ENCODE measurements around the gene HEXIM1.
A peak's percentile ranks its signal among the peaks of the same experiment; 100 is the strongest.

Gene HEXIM1

DNA sequence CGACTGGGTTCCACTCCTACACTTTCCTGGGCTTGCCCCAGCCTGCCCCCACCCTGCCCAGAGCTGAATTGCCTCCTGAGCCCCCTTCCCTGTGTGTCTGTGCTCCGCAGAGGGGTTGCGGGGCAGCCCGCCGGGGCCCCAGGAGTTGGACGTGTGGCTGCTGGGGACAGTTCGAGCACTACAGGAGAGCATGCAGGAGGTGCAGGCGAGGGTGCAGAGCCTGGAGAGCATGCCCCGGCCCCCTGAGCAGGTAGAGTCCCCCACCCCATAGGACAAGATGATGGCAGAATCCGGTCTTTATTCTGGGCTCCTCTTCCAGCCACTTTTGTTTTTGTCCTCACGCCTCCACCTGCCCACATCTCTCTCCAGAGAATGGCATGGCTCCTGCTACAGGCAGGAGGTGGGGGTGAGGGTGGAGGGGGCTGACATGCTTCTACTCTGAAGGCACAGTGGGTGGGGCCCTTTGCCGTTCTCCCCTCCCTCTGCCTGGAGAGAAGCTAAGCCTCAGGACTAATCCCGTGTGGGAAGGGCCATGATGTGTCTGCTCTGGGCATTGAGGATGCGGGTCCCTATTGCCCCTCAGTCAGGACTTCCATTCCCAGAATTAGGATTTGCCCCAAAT, 9.3 kb upstream of the HEXIM1 start:
- H3K27ac Mint-ChIP-seq, result no peak overlapping the region
- no peak for DNase-seq
- H3K36me3 Mint-ChIP-seq, result peaks cover 11% of the 10 kb centered on the region
- H3K4me3 Mint-ChIP-seq, result no peak overlapping the region
- CTCF ChIA-PET, result interaction anchor here (1.0 to 7.8 kb wide), 3 partner anchors 13 to 58 kb away, joined by 4 to 193 read pairs (median 172); partner anchors contain the start of gene HEXIM1
- H3K4me1 Mint-ChIP-seq, result peaks cover 44% of the 10 kb centered on the region
- H3K9me3 Mint-ChIP-seq, result no peaks in the 10 kb centered on the region
- H3K27me3 Mint-ChIP-seq, result no peaks in the 10 kb centered on the region

- DNase-seq, result no peak
- Mint-ChIP-seq H3K4me1 (peaks cover 46% of the 10 kb centered on the region), H3K9me3 (no peaks in the 10 kb centered on the region), H3K27me3 (no peaks in the 10 kb centered on the region), H3K4me3 (no peak overlapping the region), H3K27ac (no peak overlapping the region), H3K36me3 (peaks cover 11% of the 10 kb centered on the region)
- CTCF ChIA-PET, result interaction anchor here (0.6 to 6.6 kb wide), 3 partner anchors 12 to 87 kb away, joined by 3 to 172 read pairs (median 4); partner anchors contain the start of gene HEXIM1
Observed at GRCh38 chr17:45139533-45139920, 8.7 kb upstream of the HEXIM1 start.

GRCh38 chr17:45143094-45143670, 5.1 kb upstream of the HEXIM1 start:
- no peaks in the 10 kb centered on the region for H3K9me3 Mint-ChIP-seq
- peak overlapping the region; percentile 18 for H3K4me3 Mint-ChIP-seq
- no peak for DNase-seq
- peaks cover 9% of the 10 kb centered on the region for H3K27me3 Mint-ChIP-seq
- CTCF ChIA-PET, result interaction anchor here (0.6 to 2.5 kb wide), 2 partner anchors 8 to 9 kb away, joined by 3 to 16 read pairs; partner anchors contain the start of gene ACBD4
- peaks cover 16% of the 10 kb centered on the region for H3K36me3 Mint-ChIP-seq
- peak overlapping the region; percentile 7 for H3K27ac Mint-ChIP-seq
- peaks cover 51% of the 10 kb centered on the region for H3K4me1 Mint-ChIP-seq

- CTCF ChIA-PET, result interaction anchor here (2.5 kb wide), 1 partner anchor 8 kb away, joined by 16 read pairs; the partner anchor contains the start of gene ACBD4
Observed at GRCh38 chr17:45143767-45144198, 4.5 kb upstream of the HEXIM1 start.

GRCh38 chr17:45144199-45145034, 3.9 kb upstream of the HEXIM1 start:
- H3K27me3 Mint-ChIP-seq, result peaks cover 14% of the 10 kb centered on the region
- H3K9me3 Mint-ChIP-seq, result no peaks in the 10 kb centered on the region
- peak overlapping the region; percentile 44 for H3K4me3 Mint-ChIP-seq
- H3K27ac Mint-ChIP-seq, result peak overlapping the region; percentile 45
- H3K4me1 Mint-ChIP-seq, result peaks cover 51% of the 10 kb centered on the region
- DNase-seq, result peak; percentile 50
- CTCF ChIA-PET, result interaction anchor here (2.5 kb wide), 1 partner anchor 9 kb away, joined by 16 read pairs; the partner anchor contains the start of gene ACBD4
- H3K36me3 Mint-ChIP-seq, result peaks cover 15% of the 10 kb centered on the region

More at GRCh38 chr17:45143767-45144198, 4.5 kb upstream of the HEXIM1 start:
- Mint-ChIP-seq H3K27me3 (peaks cover 14% of the 10 kb centered on the region), H3K4me3 (peak overlapping the region; percentile 44), H3K36me3 (peaks cover 15% of the 10 kb centered on the region), H3K9me3 (no peaks in the 10 kb centered on the region), H3K4me1 (peaks cover 51% of the 10 kb centered on the region), H3K27ac (peak overlapping the region; percentile 7)
- DNase-seq, result peak; percentile 36

DNA sequence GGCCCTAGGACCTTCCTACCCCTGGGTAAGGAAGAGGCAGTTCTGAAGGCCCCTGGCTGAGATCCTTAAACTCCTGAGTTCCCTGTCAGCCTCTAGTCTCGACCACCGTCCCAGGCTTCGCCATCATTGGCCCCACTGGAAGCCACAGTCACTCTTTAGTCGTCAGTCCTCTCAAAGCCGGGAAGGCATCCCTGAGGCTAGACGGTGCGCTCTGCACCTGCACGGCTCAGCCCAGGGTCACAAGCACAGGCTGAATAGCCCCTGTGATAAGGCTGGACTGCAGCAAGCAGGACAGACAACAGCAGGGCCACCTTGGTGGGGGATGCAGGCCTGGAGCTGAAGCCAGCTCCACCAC, 3.3 kb upstream of the HEXIM1 start:
- peaks cover 17% of the 10 kb centered on the region for H3K27me3 Mint-ChIP-seq
- H3K36me3 Mint-ChIP-seq, result peaks cover 20% of the 10 kb centered on the region
- DNase-seq, result no peak
- CTCF ChIA-PET, result interaction anchor here (2.5 kb wide), 1 partner anchor 10 kb away, joined by 16 read pairs; the partner anchor contains the start of gene ACBD4
- H3K27ac Mint-ChIP-seq, result peak overlapping the region; percentile 45
- no peaks in the 10 kb centered on the region for H3K9me3 Mint-ChIP-seq
- H3K4me3 Mint-ChIP-seq, result peak overlapping the region; percentile 41
- peaks cover 57% of the 10 kb centered on the region for H3K4me1 Mint-ChIP-seq

DNA sequence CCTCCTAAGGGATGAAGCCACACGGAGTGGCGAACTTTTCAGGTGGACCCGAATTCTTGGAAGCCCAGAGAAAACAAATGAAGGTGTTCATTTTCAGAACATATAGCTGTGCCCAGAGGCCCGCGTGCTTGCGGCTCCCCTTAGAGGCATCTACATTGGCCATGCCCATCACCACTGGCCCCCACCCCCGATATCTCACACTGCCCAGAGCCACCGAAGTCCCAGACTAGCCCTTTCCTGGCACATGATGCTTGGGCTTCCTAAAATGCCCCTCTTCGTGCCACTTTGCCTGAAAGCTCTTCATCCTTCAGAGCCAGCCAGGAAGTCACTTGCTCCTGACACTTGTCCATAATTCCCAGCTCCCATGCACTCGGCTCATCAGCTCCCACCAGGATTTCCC, 2.1 kb upstream of the HEXIM1 start:
- no peak for DNase-seq

GRCh38 chr17:45146592-45146889, 1.7 kb upstream of the HEXIM1 start:
- DNase-seq, result no peak
- H3K27ac Mint-ChIP-seq, result peak overlapping the region; percentile 100
- CTCF ChIA-PET, result interaction anchor here (1.0 kb wide), 1 partner anchor 11 kb away, joined by 5 read pairs; the partner anchor contains the start of gene ACBD4
- peaks cover 24% of the 10 kb centered on the region for H3K36me3 Mint-ChIP-seq
- no peaks in the 10 kb centered on the region for H3K9me3 Mint-ChIP-seq
- H3K4me3 Mint-ChIP-seq, result peak overlapping the region; percentile 99
- H3K4me1 Mint-ChIP-seq, result peaks cover 61% of the 10 kb centered on the region
- peaks cover 17% of the 10 kb centered on the region for H3K27me3 Mint-ChIP-seq

More for the DNA sequence above, 2.1 kb upstream of the HEXIM1 start:
- CTCF ChIA-PET, result interaction anchor here (1.0 kb wide), 1 partner anchor 11 kb away, joined by 5 read pairs; the partner anchor contains the start of gene ACBD4
- Mint-ChIP-seq H3K27me3 (peaks cover 17% of the 10 kb centered on the region), H3K4me1 (peaks cover 61% of the 10 kb centered on the region), H3K9me3 (no peaks in the 10 kb centered on the region), H3K27ac (peak overlapping the region; percentile 100), H3K36me3 (peaks cover 24% of the 10 kb centered on the region), H3K4me3 (peak overlapping the region; percentile 99)

DNA sequence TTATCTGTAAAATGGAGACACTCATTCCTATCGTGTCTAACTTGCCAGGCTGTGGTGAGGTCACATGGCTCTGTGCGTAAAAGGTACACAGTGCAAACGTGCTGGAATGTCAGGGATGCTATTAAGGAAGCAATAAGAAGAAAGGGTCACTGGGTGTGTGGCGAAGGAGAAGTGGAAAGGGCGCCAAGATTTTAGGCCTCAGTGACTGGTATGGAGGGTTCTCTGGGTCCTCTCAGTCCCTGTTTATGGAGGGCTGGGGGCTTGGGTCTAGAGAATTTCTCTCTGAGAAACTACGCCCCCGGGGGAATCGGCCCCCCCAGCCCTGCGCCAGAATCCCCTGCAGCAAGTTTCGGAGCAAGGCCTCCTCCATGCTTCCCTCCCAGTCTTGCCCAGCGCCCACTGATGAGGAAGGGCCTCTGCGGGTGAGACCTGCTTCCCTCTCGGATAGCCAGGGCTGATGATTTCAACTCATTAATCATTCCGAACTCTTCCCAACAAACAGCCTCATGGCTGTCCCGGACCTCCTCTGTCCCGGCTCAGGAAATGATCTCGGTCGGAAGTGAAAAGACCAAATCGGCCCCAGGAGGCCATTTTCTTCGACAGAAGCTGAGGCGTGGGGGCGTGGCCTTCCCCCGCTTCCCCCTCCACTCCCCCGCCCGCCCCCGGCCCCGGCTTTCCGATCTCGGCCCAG, 1.2 kb upstream of the HEXIM1 start:
- Mint-ChIP-seq H3K27ac (peak overlapping the region; percentile 100), H3K27me3 (peaks cover 17% of the 10 kb centered on the region), H3K9me3 (no peaks in the 10 kb centered on the region), H3K4me1 (peaks cover 60% of the 10 kb centered on the region), H3K36me3 (peaks cover 24% of the 10 kb centered on the region), H3K4me3 (peak overlapping the region; percentile 99)
- peak; percentile 85 for DNase-seq
- CTCF ChIA-PET, result interaction anchor here (1.0 to 9.6 kb wide), 3 partner anchors 10 to 13 kb away, joined by 5 to 172 read pairs (median 63); partner anchors contain the start of genes ACBD4 and HEXIM2

- no peaks in the 10 kb centered on the region for H3K9me3 Mint-ChIP-seq
- H3K4me3 Mint-ChIP-seq, result peak overlapping the region; percentile 99
- peaks cover 17% of the 10 kb centered on the region for H3K27me3 Mint-ChIP-seq
- peaks cover 24% of the 10 kb centered on the region for H3K36me3 Mint-ChIP-seq
- peak overlapping the region; percentile 100 for H3K27ac Mint-ChIP-seq
- peak; percentile 84 for DNase-seq
- CTCF ChIA-PET, result interaction anchor here (1.8 to 9.6 kb wide), 5 partner anchors 11 to 54 kb away, joined by 4 to 172 read pairs (median 63); partner anchors contain the start of genes ACBD4 and HEXIM2
- peaks cover 61% of the 10 kb centered on the region for H3K4me1 Mint-ChIP-seq
Observed at GRCh38 chr17:45147581-45148182, 593 bp upstream of the HEXIM1 start.

DNA sequence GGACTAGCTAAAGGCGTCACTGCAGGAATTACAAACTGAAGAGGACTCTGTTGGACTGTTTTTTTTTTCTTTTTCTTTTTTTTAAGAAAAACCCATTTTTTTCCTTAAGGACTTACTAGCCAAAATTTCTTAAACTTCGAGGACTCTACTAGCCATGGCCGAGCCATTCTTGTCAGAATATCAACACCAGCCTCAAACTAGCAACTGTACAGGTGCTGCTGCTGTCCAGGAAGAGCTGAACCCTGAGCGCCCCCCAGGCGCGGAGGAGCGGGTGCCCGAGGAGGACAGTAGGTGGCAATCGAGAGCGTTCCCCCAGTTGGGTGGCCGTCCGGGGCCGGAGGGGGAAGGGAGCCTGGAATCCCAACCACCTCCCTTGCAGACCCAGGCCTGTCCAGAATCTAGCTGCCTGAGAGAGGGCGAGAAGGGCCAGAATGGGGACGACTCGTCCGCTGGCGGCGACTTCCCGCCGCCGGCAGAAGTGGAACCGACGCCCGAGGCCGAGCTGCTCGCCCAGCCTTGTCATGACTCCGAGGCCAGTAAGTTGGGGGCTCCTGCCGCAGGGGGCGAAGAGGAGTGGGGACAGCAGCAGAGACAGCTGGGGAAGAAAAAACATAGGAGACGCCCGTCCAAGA, 878 bp downstream of the HEXIM1 start:
- peaks cover 22% of the 10 kb centered on the region for H3K36me3 Mint-ChIP-seq
- CTCF ChIA-PET, result interaction anchor here (0.6 to 9.6 kb wide), 16 partner anchors 11 to 236 kb away, joined by 3 to 172 read pairs (median 4); partner anchors contain the start of genes ACBD4 and HEXIM2
- H3K9me3 Mint-ChIP-seq, result no peaks in the 10 kb centered on the region
- peaks cover 48% of the 10 kb centered on the region for H3K4me1 Mint-ChIP-seq
- peak; percentile 84 for DNase-seq
- H3K27me3 Mint-ChIP-seq, result peaks cover 17% of the 10 kb centered on the region
- peak overlapping the region; percentile 99 for H3K4me3 Mint-ChIP-seq
- H3K27ac Mint-ChIP-seq, result peak overlapping the region; percentile 100

DNA sequence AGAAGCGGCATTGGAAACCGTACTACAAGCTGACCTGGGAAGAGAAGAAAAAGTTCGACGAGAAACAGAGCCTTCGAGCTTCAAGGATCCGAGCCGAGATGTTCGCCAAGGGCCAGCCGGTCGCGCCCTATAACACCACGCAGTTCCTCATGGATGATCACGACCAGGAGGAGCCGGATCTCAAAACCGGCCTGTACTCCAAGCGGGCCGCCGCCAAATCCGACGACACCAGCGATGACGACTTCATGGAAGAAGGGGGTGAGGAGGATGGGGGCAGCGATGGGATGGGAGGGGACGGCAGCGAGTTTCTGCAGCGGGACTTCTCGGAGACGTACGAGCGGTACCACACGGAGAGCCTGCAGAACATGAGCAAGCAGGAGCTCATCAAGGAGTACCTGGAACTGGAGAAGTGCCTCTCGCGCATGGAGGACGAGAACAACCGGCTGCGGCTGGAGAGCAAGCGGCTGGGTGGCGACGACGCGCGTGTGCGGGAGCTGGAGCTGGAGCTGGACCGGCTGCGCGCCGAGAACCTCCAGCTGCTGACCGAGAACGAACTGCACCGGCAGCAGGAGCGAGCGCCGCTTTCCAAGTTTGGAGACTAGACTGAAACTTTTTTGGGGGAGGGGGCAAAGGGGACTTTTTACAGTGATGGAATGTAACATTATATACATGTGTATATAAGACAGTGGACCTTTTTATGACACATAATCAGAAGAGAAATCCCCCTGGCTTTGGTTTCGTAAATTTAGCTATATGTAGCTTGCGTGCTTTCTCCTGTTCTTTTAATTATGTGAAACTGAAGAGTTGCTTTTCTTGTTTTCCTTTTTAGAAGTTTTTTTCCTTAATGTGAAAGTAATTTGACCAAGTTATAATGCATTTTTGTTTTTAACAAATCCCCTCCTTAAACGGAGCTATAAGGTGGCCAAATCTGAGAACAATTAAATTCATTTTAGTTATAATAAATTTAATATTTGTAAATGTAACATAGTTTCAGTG, 1.7 kb downstream of the HEXIM1 start:
- Mint-ChIP-seq H3K4me1 (peaks cover 46% of the 10 kb centered on the region), H3K27ac (peak overlapping the region; percentile 100), H3K4me3 (peak overlapping the region; percentile 99), H3K9me3 (no peaks in the 10 kb centered on the region), H3K27me3 (peaks cover 17% of the 10 kb centered on the region), H3K36me3 (peaks cover 22% of the 10 kb centered on the region)
- peak; percentile 57 for DNase-seq
- CTCF ChIA-PET, result interaction anchor here (0.6 to 9.6 kb wide), 18 partner anchors 9 to 235 kb away, joined by 3 to 172 read pairs (median 4); partner anchors contain the start of genes ACBD4 and HEXIM2

Measured in activated naive CD4-positive, alpha-beta T cell treated with anti-CD3 and anti-CD28 coated beads, Interleukin-2, amount 10 ng/mL, durations not matched to agents 7 days and 5 days (primary cell).